ENCODE measurements around the gene FBN3. TPM values are rescaled to one million over a fixed set of nuclear protein-coding genes. Genes with fewer than 3 reads are reported as not detected.

The FBN3 gene
- polyA plus RNA-seq, 1 experiment = not detected

- TF ChIP-seq, protein P1, sequence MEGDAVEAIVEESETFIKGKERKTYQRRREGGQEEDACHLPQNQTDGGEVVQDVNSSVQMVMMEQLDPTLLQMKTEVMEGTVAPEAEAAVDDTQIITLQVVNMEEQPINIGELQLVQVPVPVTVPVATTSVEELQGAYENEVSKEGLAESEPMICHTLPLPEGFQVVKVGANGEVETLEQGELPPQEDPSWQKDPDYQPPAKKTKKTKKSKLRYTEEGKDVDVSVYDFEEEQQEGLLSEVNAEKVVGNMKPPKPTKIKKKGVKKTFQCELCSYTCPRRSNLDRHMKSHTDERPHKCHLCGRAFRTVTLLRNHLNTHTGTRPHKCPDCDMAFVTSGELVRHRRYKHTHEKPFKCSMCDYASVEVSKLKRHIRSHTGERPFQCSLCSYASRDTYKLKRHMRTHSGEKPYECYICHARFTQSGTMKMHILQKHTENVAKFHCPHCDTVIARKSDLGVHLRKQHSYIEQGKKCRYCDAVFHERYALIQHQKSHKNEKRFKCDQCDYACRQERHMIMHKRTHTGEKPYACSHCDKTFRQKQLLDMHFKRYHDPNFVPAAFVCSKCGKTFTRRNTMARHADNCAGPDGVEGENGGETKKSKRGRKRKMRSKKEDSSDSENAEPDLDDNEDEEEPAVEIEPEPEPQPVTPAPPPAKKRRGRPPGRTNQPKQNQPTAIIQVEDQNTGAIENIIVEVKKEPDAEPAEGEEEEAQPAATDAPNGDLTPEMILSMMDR (IDR thresholded peaks at IDR 0.05; ENCODE audit: low read depth, low read length) = no peak
- ChIA-PET CTCF (no interaction called here), POLR2A (no interaction called here)
- no peaks in the 10 kb centered on the region for H3K27me3 ChIP-seq (ENCODE audit: control insufficient read depth, insufficient read depth, low read length)
- H3K4me3 ChIP-seq (ENCODE audit: low read depth, low read length) = no peak overlapping the region
- H3K27ac ChIP-seq (ENCODE audit: low read depth, low read length) = no peak overlapping the region
- H3K9me3 ChIP-seq (ENCODE audit: control insufficient read depth, insufficient read depth, low read length) = peaks cover 36% of the 10 kb centered on the region
- DNase-seq (ENCODE audit: low read depth, low spot score) = no peak
Measured at GRCh38 chr19:8087876-8088275, 61.5 kb downstream of the FBN3 start.

- Histone ChIP-seq H3K4me3 (ENCODE audit: low read depth, low read length) (no peak overlapping the region), H3K9me3 (ENCODE audit: control insufficient read depth, insufficient read depth, low read length) (peaks cover 36% of the 10 kb centered on the region), H3K27ac (ENCODE audit: low read depth, low read length) (no peak overlapping the region), H3K27me3 (ENCODE audit: control insufficient read depth, insufficient read depth, low read length) (no peaks in the 10 kb centered on the region)
- ChIA-PET POLR2A (no interaction called here), CTCF (no interaction called here)
- DNase-seq (ENCODE audit: low read depth, low spot score) = no peak
- TF ChIP-seq, protein P1 (IDR thresholded peaks at IDR 0.05; ENCODE audit: low read depth, low read length) = no peak
Measured at GRCh38 chr19:8086849-8087248, 62.5 kb downstream of the FBN3 start.

- no peak for DNase-seq (ENCODE audit: low read depth, low spot score)
- CTCF ChIA-PET = no interaction called here
- POLR2A ChIA-PET = no interaction called here
- TF ChIP-seq, protein P1 (IDR thresholded peaks at IDR 0.05; ENCODE audit: low read depth, low read length) = no peak
- Histone ChIP-seq H3K4me3 (ENCODE audit: low read depth, low read length) (no peak overlapping the region), H3K9me3 (ENCODE audit: control insufficient read depth, insufficient read depth, low read length) (peaks cover 36% of the 10 kb centered on the region), H3K27me3 (ENCODE audit: control insufficient read depth, insufficient read depth, low read length) (no peaks in the 10 kb centered on the region), H3K27ac (ENCODE audit: low read depth, low read length) (no peak overlapping the region)
Measured at GRCh38 chr19:8085598-8086408, 63.6 kb downstream of the FBN3 start.

DNA sequence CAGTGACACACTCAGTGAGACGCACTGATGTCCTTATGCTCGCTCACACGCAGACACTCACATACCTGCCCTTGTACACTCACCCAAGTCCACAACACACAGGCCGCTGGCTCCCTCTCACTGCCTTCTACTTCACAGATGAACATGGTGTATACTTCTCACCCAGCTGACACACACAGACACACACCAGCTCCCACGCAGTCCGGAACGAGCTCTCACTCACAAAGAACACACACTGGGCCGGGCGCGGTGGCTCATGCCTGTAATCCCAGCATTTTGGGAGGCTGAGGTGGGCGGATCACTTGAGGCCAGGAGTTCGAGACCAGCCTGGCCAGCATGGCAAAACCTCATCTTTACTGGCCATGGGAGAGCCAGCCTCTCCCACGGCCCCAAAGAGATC is 65.2 kb downstream of the FBN3 start:
- ChIA-PET CTCF (no interaction called here), POLR2A (no interaction called here)
- no peak for DNase-seq (ENCODE audit: low read depth, low spot score)
- TF ChIP-seq, protein P1 (IDR thresholded peaks at IDR 0.05; ENCODE audit: low read depth, low read length) = no peak
- Histone ChIP-seq H3K27me3 (ENCODE audit: control insufficient read depth, insufficient read depth, low read length) (no peaks in the 10 kb centered on the region), H3K9me3 (ENCODE audit: control insufficient read depth, insufficient read depth, low read length) (peaks cover 26% of the 10 kb centered on the region), H3K4me3 (ENCODE audit: low read depth, low read length) (no peak overlapping the region), H3K27ac (ENCODE audit: low read depth, low read length) (no peak overlapping the region)

GRCh38 chr19:8083141-8083540 is 66.3 kb downstream of the FBN3 start:
- ChIA-PET CTCF (no interaction called here), POLR2A (no interaction called here)
- TF ChIP-seq, protein P1 (IDR thresholded peaks at IDR 0.05; ENCODE audit: low read depth, low read length) = no peak
- no peak for DNase-seq (ENCODE audit: low read depth, low spot score)
- peaks cover 25% of the 10 kb centered on the region for H3K9me3 ChIP-seq (ENCODE audit: control insufficient read depth, insufficient read depth, low read length)
- no peaks in the 10 kb centered on the region for H3K27me3 ChIP-seq (ENCODE audit: control insufficient read depth, insufficient read depth, low read length)
- H3K4me3 ChIP-seq (ENCODE audit: low read depth, low read length) = no peak overlapping the region
- no peak overlapping the region for H3K27ac ChIP-seq (ENCODE audit: low read depth, low read length)

Measured in AG04450 (cell line).